ENCODE measurements around the gene CELF2. TPM values are rescaled to one million over a fixed set of nuclear protein-coding genes. Genes with fewer than 3 reads are reported as not detected.

CELF2 gene
- polyA plus RNA-seq, 1 donor from 2014 or later, result 55.5 TPM

GRCh38 chr10:11344081-11344480 lies 326.4 kb downstream of the CELF2 start:
- no peak overlapping the region for H3K4me2 ChIP-seq (ENCODE audit: low read length)
- no peak for TF ChIP-seq MXI1 (conservative IDR thresholded peaks at IDR 0.05; ENCODE audit: poor library complexity, severe bottlenecking)
- no peak for TF ChIP-seq RAD21 (conservative IDR thresholded peaks at IDR 0.05)
- no peak for TF ChIP-seq CTCF (IDR thresholded peaks at IDR 0.05; ENCODE audit: poor library complexity, severe bottlenecking)
- TF ChIP-seq, protein P1, sequence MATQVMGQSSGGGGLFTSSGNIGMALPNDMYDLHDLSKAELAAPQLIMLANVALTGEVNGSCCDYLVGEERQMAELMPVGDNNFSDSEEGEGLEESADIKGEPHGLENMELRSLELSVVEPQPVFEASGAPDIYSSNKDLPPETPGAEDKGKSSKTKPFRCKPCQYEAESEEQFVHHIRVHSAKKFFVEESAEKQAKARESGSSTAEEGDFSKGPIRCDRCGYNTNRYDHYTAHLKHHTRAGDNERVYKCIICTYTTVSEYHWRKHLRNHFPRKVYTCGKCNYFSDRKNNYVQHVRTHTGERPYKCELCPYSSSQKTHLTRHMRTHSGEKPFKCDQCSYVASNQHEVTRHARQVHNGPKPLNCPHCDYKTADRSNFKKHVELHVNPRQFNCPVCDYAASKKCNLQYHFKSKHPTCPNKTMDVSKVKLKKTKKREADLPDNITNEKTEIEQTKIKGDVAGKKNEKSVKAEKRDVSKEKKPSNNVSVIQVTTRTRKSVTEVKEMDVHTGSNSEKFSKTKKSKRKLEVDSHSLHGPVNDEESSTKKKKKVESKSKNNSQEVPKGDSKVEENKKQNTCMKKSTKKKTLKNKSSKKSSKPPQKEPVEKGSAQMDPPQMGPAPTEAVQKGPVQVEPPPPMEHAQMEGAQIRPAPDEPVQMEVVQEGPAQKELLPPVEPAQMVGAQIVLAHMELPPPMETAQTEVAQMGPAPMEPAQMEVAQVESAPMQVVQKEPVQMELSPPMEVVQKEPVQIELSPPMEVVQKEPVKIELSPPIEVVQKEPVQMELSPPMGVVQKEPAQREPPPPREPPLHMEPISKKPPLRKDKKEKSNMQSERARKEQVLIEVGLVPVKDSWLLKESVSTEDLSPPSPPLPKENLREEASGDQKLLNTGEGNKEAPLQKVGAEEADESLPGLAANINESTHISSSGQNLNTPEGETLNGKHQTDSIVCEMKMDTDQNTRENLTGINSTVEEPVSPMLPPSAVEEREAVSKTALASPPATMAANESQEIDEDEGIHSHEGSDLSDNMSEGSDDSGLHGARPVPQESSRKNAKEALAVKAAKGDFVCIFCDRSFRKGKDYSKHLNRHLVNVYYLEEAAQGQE (IDR thresholded peaks at IDR 0.05; ENCODE audit: borderline replicate concordance), result no peak
- TF ChIP-seq EP300 (conservative IDR thresholded peaks at IDR 0.05; ENCODE audit: poor library complexity, severe bottlenecking), result no peak
- TF ChIP-seq SMC3 (conservative IDR thresholded peaks at IDR 0.05; ENCODE audit: poor library complexity), result no peak
- no peak overlapping the region for H3K27ac ChIP-seq (ENCODE audit: low read length)
- H3K79me2 ChIP-seq (replicated peaks; ENCODE audit: insufficient read depth, low read length), result no peaks in the 10 kb centered on the region
- H3F3A ChIP-seq (ENCODE audit: insufficient read depth, low read length, poor library complexity, severe bottlenecking), result no peaks in the 10 kb centered on the region
- H2AFZ ChIP-seq (ENCODE audit: low read depth, low read length), result no peak overlapping the region
- H3K9me3 ChIP-seq (ENCODE audit: low read length), result no peaks in the 10 kb centered on the region
- no peaks in the 10 kb centered on the region for H3K36me3 ChIP-seq (ENCODE audit: insufficient read depth, low read length)
- H3K9me2 ChIP-seq (ENCODE audit: insufficient read depth, low read length), result no peaks in the 10 kb centered on the region
- H3K4me3 ChIP-seq (ENCODE audit: low read length), result no peak overlapping the region
- H4K20me1 ChIP-seq (ENCODE audit: insufficient read depth), result no peaks in the 10 kb centered on the region
- H3K27me3 ChIP-seq (ENCODE audit: insufficient read depth, low read depth, low read length), result no peaks in the 10 kb centered on the region
- no peak overlapping the region for H3K9ac ChIP-seq (ENCODE audit: low read length)

- Histone ChIP-seq H4K20me1 (ENCODE audit: insufficient read depth) (no peaks in the 10 kb centered on the region), H3K79me2 (replicated peaks; ENCODE audit: insufficient read depth, low read length) (no peaks in the 10 kb centered on the region), H3K9me2 (ENCODE audit: insufficient read depth, low read length) (no peaks in the 10 kb centered on the region), H3K4me2 (ENCODE audit: low read length) (no peak overlapping the region), H3K36me3 (ENCODE audit: insufficient read depth, low read length) (no peaks in the 10 kb centered on the region), H3K9me3 (ENCODE audit: low read length) (no peaks in the 10 kb centered on the region), H3K27ac (ENCODE audit: low read length) (no peak overlapping the region), H3F3A (ENCODE audit: insufficient read depth, low read length, poor library complexity, severe bottlenecking) (no peaks in the 10 kb centered on the region), H3K9ac (ENCODE audit: low read length) (no peak overlapping the region), H3K27me3 (ENCODE audit: insufficient read depth, low read depth, low read length) (no peaks in the 10 kb centered on the region), H2AFZ (ENCODE audit: low read depth, low read length) (no peak overlapping the region), H3K4me3 (ENCODE audit: low read length) (no peak overlapping the region)
- TF ChIP-seq MXI1 (conservative IDR thresholded peaks at IDR 0.05; ENCODE audit: poor library complexity, severe bottlenecking) (no peak), RAD21 (conservative IDR thresholded peaks at IDR 0.05) (no peak), POLR2AphosphoS5 (IDR thresholded peaks at IDR 0.05) (no peak), EZH2 (IDR thresholded peaks at IDR 0.05; ENCODE audit: borderline replicate concordance, insufficient read depth, low read length, poor library complexity, severe bottlenecking) (no peak), SMC3 (conservative IDR thresholded peaks at IDR 0.05; ENCODE audit: poor library complexity) (no peak), EP300 (conservative IDR thresholded peaks at IDR 0.05; ENCODE audit: poor library complexity, severe bottlenecking) (no peak), TAF1 (IDR thresholded peaks at IDR 0.05; ENCODE audit: low read depth) (no peak), CTCF (IDR thresholded peaks at IDR 0.05; ENCODE audit: poor library complexity, severe bottlenecking) (no peak)
- TF ChIP-seq, protein P1 (IDR thresholded peaks at IDR 0.05; ENCODE audit: borderline replicate concordance), result no peak
Measured at GRCh38 chr10:11344550-11344949, 326.9 kb downstream of the CELF2 start.
